HG03108 (cell line): Measurements from ENCODE around the gene SMAD7.

Experiments
- ATAC-seq: cut with Tn5 transposase; IDR thresholded peaks from one replicate; pipeline ENCODE4 v1.9.1; 2021; ENCODE audit warnings: moderate library complexity; ENCODE audit not compliant: unreplicated experiment

SMAD7 gene

DNA sequence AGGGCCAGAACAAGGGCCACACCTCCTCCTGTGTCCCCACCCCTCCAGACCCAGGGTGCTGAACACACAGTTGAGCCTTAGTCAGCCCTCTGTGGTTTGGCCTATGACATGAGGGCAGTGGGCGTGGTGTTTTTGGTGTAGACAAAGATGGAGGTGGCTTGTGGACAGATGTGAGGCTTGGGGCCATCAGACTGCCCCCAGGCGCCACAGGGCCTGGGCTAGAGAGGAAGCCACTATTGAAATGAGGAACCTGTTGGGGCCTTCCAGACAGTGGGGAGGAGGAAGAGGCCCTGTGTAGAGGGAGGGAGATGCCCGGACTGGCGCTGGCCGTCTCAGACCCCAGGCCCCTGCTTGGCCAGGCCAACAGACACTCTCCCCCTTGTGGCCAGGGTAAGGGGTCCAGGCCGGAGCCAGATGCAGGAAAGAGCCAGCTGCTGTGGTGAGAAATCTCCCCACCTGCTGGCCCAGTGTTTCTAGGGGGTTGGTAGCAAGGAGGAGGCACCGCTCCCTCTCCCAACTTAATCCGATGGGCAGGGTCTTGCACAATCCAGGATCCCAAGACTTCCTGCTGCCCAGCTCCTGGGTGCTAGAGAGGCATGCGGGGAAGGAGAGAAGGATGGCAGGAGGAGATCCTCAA, 53.8 kb downstream of the SMAD7 start:
- no peak for ATAC-seq

DNA sequence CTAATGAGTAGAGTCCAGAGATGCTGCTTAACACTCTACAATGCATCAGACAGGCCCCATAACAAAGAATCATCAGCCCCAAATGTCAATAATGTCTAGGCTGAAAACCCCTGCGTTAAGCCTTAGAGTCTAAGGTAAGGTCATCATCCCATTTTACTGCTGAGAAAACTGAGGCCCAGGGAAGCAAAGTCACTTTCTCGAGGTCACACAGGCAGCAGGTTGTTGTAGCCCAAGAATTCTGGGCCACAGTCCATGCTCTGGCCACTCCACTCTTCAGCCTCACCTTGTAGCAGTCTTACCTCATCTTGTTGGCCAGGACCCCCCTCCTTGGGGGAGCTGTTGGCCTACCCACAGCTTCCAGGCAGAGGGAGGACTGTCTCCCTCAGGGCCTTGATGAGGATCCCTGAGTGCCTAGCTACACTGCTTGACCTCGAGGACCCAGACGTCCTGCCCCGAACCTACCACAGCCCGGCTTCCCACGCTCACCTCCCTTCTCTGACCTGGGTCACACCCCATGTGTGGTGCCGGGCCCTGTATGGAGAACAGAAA, 54.4 kb downstream of the SMAD7 start:
- ATAC-seq, result no peak

DNA sequence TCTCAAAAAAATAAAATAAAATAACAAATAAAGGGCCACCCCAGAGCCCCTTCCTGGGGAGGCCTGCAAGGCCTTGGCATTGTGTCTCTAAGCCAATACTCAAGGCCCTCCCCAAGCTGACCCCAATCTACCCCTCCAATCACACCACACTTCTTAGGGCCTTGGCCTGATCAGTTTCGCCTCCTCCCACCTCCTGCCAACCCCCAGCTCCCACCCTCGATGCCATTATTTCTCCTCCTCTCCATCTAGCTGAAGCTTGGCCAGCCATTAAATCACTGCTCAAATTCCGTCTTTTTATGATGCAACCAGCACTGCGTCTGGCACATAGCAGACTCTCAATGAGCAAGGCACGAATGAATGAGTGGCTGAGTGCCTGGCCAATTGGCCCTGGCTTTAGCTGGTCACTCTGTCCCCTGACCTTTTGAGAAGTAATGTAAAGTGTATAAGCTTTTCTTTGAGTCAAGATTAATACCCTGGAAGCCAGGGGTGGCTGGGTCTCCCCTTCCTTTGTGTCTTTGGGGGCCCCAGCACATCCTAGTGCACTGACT, 55.9 kb downstream of the SMAD7 start:
- no peak for ATAC-seq

DNA sequence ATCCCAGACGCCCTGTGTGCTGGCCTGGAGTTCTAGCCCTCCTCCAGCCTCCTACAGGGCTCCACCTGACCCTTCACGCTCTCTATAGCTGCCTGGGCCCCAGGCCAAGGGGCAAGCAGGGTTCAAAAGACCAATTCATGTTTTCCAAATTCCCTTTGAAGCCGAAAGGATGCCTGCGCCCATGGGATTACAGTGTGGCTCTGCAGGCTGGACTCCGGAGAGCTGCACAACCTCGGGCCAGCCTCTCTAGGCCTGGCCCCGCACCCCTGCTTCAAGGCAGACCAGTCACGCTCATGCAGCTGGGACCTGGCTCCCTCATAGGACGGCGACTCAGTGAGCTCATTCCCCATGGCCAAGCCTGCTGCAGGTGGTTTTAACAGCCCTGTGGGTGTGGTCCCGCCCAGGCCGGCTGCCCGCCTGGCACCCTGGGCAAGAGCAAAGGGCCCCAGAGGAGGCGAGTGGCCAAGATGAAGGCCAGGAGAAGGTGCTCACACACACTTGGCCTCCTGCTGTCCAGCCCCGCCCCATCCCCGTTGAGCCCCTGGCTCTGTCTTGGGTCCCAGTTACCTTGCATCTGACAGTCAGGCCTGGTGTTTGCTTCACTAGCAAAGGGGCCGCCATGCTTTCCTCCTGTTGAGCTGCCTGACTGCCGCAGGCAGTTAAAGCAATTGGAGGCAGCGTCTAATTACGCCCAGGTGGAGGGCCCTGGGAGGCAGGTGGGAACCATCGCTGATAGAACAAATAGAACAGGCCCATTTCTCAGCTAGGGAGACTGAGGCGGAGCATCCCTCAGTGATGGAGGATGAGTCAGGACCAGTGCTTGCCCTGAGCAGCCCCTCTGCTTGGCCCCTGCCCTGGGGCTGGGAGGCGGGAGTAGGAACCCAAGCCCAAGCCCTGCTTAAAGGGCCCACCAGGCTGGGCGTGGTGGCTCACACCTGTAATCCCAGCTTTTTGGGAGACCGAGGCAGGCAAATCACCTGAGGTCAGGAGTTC, 56.9 kb downstream of the SMAD7 start:
- ATAC-seq, result no peak

DNA sequence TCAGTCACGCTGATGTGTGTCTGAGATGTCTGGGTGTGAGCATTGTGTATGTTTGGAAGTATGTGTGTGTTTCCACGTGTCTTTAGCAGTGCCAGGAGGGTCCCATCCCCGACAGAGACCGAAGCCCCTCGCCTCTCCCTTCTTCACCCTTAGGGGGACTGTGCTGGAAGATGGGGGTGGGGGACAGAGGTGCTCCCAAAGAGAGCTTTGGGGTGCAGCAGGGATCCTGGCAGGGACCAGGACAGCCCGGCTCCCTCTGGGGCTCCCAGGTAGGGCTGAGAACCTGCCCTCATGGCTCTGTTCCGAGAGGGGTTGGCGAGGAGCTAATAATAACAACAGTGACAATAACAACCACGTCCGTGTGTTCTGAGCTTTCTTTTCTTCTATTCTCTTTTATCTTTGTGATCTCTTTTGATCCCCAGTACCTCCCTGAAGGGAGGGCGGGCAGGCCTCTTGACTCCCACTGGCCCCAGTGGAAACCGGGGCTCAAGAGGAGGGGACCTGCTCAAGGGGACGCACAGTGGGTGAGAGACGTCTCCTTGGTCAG, 57.6 kb downstream of the SMAD7 start:
- ATAC-seq, result no peak

DNA sequence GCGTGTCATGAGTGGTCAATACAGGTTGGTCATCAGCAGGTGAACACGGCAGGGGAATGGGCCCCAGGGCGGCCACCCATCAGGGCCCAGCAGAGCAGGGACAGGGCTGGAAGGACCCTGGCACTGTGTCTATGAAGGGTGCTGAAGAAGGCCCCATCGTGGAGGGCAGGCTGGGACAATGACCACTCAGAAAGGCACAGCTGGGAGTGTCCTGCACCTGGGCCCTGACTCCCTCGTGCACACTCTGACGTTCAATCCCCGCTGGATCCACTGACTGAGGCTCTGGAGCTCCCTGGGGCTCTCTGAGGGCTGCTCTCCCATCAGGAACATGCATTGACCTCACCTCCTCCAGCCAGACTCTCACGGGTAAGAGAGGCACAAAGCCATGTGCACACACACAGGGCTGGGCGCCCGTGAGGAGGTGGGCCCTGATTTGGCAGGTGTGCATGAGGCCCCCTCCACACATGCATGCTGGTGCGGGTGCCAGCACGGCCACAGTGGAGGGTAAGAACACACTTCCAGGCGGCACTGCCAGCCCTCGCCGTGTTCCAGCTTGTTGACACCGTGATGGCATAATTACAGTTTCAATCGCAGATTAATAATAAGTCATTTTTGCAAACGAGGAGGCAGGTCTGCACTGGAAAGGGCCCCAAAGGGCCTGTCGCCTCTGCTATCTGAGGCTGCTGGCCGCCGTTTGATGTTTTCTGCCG, 58.5 kb downstream of the SMAD7 start:
- ATAC-seq, result no peak

DNA sequence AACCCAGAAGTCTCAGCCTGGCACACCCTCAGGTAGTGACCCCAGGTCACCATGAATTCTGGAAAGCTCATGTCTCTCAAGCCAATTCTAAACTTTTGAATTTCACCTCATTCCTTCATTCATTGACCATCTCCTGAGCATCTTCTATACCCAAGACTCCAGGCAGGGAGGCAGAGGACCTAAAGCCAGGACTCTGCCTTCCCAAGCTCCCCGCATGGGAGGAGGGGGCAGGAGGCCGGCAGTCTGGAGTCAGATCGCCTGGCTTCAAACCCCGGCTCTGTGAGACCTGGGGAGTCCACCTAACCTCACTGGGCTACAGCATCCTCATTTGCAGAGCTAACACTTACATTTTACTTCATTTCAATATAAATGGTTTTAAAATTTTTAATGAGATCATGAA, 59.0 kb downstream of the SMAD7 start:
- no peak for ATAC-seq

DNA sequence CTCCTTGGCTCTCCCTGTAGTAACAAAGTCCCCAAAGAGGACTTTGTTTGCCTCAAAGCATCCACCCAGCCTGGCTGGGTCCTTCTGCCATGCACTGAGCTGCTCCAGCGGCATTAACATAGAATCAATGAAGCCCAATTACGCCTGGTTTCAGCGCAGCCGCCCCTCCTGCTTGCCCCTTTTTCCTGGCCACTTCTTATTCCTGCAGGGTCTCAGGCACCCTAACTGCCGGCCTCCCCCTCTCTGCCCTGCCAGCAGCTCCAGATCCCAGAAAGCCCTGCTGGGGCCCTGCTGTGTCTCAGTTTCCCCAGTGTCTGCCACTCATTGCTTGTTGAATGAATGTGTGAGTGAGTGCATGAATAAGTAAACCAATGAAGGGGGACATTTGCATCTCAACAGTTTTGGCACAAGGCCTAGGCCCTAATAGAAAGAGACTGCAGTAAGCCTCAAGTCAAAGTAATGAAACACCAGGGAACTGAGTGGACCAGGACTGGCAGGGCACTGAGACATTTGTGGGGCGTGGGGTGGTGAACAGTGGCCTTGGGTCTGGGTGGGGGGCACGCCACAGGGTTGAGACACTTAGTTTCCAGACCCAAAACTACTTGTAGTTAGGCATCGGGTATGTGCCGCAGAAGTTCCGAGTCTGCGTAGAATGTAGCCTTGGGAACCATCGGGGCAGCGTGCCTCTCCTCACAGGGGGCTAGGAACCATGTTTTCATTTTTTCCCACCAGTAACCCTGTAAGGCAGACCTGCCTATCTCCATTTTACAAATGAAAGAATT, 60.6 kb downstream of the SMAD7 start:
- no peak for ATAC-seq

DNA sequence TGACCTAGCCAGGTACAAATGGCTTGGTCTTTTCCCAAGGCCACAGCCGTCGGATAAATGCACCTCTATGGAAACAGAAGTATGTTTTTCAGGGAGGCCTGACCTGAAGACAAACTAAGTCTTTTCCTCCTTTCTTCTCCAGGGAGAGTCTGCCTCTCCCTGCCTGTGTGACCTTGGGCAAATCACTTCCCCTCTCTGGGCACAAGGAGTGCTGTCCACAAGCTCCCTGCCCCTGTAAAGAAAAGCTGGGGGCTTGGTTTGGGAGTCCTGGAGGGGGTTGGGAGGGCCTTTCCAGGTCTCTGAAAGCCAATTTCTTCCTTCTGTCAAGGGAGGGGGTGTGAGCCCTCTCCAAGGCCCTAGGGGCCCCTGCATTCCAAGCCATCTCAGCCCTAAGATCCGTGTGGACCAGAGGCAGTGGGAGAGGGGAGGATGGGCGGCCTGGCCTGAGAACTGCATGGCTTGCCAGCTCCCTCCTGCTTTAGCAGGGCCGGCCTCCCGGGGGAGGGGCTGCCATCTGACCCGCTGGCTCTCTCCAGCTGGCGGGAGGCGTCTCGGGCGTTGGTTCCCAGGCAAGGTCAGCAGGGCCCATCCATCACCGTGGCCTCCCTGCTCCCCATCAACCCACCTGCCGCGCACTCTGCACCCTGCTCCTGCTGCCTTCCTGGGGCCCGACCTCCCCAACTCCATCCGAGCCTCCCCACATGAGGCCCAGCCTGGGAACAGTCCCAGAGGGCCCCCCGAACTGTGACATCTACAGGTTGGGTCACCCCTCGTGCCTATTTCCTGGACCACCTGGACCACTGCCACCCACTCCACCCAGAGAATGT, 61.4 kb downstream of the SMAD7 start:
- no peak for ATAC-seq

DNA sequence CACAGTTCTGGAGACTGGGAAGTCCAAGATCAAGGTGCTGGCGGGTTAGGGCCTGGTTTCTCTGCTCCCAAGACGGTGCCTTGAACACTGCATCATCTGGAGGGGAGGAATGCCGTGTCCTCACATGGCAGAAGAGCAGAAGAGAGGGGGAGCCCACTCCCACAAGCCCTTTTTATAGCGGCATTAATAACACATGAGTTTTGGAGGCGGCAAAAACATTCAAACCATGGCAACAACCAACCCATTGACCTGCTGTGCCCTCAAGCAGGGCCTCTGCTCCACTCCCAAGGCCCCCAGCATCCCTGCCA, 62.0 kb downstream of the SMAD7 start:
- ATAC-seq, result no peak

DNA sequence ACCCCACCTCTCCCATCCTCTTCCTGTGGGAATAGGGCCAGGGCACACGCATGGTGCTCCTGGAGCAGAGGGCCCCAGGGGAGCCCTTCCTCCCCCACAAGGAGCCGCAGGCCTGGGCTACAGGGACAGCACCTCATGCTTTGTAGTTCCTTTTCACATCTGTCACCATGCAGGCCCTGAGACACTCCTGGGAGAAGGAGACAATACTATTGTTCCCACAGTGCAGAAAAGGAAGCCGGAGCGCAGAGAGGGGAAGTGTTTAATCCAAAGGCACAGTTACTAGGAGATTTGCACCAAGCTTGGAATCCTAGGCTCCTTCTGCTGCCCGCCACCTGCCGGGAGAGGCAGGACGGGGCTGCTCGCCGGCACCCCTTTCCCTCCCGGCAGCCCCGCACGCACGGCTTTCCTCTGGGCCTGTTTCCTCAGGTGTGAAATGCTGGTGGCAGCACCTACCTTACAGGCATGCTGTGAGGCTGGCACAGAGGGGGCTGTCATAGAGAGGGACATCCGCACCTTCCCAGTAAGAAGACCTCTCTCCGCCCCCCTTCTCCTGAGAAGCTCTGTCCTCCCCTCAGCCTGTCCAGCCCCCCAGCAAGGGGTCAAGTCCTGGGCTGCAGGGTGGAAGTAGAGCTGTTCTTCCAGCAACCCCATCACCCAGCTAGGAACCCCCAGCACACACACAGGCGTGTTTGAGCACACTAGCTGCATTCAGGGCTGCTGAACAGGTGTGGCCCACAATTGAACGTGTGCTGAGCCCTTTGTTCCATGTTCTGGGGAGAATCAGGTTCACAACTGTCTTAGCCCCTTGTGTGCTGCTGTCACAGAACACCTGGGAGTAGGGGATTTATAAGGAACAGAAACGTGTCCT, 62.6 kb downstream of the SMAD7 start:
- ATAC-seq, result no peak

DNA sequence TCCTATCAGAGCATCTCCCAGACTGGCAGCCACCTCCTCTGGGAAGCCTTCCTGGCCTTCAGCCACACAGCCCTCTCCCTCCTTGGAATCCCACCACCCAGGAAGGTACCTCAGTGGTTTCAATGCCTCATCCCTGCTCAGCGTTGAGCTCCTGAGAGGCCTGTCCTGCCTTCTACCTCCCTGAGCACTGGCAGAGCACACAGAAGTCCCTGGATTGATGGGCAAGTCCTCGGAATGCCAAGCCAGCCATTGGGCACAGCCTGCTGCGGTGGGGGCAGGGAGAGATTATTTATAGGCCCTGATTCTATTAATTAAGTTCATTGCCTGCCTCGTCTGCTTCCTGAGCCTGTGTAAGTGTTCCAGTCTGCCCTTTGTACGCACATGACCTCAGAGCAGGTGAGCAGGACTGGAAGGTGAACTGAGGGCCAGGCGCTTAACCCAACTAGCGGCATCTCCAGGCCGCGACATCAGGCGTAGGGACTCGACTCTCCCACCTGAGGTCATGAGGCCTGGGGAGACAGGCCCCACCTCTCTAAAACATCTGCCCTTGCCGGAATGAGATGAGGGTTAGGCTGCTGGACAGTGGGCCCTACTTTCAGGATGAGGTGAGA, 63.4 kb downstream of the SMAD7 start:
- no peak for ATAC-seq

DNA sequence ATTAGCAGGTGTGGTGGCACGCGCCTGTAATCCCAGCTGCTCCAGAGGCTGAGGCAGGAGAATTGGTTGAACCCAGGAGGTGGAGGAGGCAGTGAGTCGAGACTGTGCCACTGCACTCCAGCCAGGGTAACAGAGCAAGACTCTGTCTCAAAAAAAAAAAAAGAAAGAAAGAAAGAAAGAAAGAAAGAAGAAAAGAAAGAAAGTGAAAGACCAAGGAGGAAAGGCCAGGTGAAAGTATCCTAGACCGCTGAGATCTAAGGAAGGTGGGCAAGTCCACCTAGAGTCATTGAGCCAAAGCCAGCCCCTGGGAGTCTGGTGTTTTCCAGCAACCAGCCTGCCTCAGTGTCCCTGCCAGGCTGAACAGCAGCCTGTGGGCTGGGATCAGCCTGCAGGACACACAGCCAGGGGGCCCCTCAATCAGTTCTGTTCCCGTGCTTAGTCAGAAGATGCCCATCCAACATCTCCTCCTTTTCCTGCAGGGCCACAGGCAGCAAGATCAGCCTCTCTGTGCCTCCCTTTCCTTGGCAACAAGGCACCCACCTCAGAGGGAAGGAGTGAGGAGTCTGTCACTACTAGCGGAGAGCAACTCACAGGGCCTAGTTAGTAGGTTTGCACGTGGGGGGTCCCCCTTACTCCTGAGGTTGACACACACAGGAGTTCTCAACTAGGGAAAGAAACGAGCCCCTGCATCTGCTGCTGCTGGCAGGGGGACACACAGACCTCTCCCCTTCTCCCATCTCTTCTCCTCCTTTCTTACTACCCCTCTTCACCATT, 64.1 kb downstream of the SMAD7 start:
- no peak for ATAC-seq

DNA sequence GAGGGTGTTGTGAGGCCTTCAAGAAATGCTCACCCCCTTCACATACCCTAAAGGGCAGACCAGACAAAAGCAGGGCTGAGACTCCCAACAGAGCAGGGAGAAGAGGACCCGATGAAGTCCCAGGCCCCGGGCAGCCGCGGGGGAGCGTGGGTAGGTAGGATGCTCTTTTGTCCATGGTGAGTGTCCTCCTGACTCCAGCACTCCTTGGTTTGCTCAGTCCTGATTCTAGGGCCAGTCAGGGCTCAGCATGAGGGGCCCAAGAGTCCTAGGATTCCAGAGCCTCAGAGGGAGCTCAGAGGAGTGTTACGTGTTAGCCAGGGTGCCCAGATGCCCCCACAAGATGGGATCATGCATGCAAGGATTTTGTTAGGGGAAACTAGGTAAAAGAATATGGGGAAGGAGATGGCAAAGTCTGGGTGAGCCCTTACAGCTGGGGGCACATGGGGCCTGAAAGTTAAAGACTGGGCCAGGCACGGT, 64.8 kb downstream of the SMAD7 start:
- ATAC-seq, result no peak

DNA sequence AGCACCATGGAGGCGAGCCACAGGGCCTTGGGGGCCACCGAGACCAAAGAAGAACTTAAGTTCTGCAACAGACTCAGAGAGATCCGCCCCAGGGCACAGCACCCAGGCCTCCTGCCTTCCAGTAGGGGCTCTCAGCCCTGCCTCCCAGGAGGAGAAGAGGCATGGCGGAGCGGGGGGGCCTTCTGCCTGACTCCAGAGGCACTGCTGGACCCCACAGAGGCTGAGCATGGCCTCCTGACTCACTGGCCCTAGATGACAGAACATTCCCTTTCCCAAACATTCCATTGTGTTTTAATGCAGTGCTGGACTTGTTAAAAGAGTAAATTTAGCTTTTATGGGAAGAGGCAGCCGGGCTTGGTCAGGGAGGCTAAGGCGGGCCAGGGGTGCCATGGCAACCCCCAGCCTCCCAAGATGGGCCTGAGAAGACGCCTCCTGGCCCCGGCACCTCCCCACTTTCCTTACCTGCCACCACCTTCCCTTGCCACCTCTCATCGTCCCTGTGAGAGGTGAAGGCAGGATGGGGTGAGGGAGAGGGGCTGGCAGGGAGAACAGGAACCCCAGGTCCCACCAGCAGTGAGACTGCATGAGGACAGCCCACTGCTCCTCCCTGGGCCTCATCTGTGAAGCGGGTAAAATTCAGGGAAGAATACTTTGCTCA, 65.4 kb downstream of the SMAD7 start:
- no peak for ATAC-seq

DNA sequence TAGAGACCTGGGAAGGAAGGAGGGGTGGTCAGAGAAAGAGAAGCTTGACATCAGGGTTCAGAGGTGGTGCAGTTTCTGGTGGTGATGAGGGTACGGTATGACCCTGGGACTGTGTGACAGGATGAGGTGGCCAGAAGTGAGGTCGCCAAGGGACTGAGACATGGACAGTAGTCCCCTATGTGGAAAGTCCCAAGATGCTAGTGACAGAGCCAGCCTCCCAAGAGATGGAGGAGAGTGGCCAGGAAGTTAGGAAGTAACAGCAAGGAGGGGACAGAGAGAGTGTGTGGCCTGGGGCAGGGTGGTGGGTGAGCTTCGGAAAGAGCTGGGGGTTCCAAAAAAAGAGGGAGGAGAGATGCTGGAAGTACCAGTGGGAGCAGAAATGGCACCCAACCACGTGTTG, 66.0 kb downstream of the SMAD7 start:
- ATAC-seq, result no peak

DNA sequence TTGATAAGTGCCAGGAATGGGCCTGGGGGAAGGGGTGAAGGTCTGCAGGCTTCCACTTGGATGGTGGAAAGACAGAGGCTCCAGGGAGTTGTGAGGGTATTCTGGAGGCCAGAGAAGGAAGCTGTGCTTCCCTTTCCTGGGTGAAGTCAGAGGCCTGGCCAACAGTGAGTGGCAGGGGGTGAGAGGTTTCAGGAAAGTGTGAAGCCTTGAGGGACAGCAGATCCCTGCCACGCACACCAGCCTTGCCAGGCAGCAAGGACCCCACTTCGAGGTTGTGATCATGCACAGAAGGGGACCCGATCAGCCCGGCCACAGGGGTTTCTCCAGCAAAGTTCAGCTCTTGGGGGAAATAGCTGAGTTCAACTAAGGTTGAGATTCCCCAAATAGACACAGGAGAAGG, 66.5 kb downstream of the SMAD7 start:
- no peak for ATAC-seq
